K562 (cell line): ENCODE data around the gene CHTF8. TPM values are rescaled to one million over a fixed set of nuclear protein-coding genes. Genes with fewer than 3 reads are reported as not detected.

Source experiments
- ATAC-seq: fragments of 200-7000 bp; cut with Tn5 transposase; 3 replicates; pipeline ENCODE4 v1.9.1; 2020; ENCODE audit warnings: moderate library complexity
- BruUV-seq: library from RNA; stranded (reverse); fragments of 400-500 nt; replicated peaks from 2 replicates; lab custom pipeline; 2021; lab: Mats Ljungman, UMichigan
- CTCF ChIA-PET: fragments of 300-600 bp; formaldehyde crosslinking; extraction: SDS; loops from one replicate; lab custom pipeline; 2021; ENCODE audit warnings: low intra/inter-chr PET ratio; lab: Yijun Ruan, JAX
- POLR2A ChIA-PET: fragments of 300-600, 350-650 bp; sonication (Branson Sonifier 250); formaldehyde crosslinking; extraction: SDS; loops from one replicate; lab custom pipeline; 2021; ENCODE audit warnings: antibody characterized with exemption, inconsistent platforms; lab: Yijun Ruan, JAX
- DNase-seq, 4 experiments: peaks; one replicate each; pipeline versions ENCODE4 v3.0.0 to v3.0.0-alpha.2; 2011 to 2018; ENCODE audit warnings: low spot score in 3 of 4, mixed read lengths in 3 of 4; ENCODE audit errors: extremely low read depth in 1 of 4
- FAIRE-seq: peaks from 2 replicates; lab custom pipeline; 2011; peaks lifted over from hg19 to GRCh38; lab: Jason Lieb, UNC
- H2AFZ ChIP-seq: 2 replicates; pipeline ENCODE4 v1.6.0; 2011; ENCODE audit warnings: low read depth, low read length, control low read depth, inconsistent platforms
- H3K27ac ChIP-seq: fragments of 200-600 bp; 3 replicates; pipeline ENCODE4 v1.8.0; 2011; ENCODE audit warnings: low read depth, mild to moderate bottlenecking, control low read depth, inconsistent platforms, low read length, moderate library complexity, mixed read lengths; ENCODE audit errors: extremely low read depth
- H3K27me3 ChIP-seq, 2 experiments: fragments of 300-600 bp in 1 of 2; 2 replicates in 1 of 2; 3 replicates in 1 of 2; pipeline versions ENCODE4 v1.6.0 to v1.8.0; 2011; ENCODE audit warnings: inconsistent platforms in 2 of 2, low read length in 2 of 2, mild to moderate bottlenecking in 1 of 2, mixed read lengths in 1 of 2, moderate library complexity in 1 of 2; ENCODE audit not compliant: control insufficient read depth in 2 of 2, insufficient read depth in 2 of 2
- H3K36me3 ChIP-seq: fragments of 300-600 bp; 3 replicates; pipeline ENCODE4 v1.8.0; 2011; ENCODE audit warnings: mild to moderate bottlenecking, low read length, inconsistent platforms; ENCODE audit not compliant: control insufficient read depth, insufficient read depth
- H3K4me1 ChIP-seq, 2 experiments: fragments of 200-600 bp in 1 of 2; replicated peaks in 1 of 2; 2 replicates in 1 of 2; 3 replicates in 1 of 2; pipeline versions ENCODE4 v1.5.1 to v1.8.0; 2011; ENCODE audit warnings: inconsistent platforms in 2 of 2, low read length in 2 of 2, mild to moderate bottlenecking in 1 of 2, mixed read lengths in 1 of 2, moderate library complexity in 1 of 2; ENCODE audit not compliant: control insufficient read depth in 2 of 2, insufficient read depth in 2 of 2
- H3K4me2 ChIP-seq: 2 replicates; pipeline ENCODE4 v1.6.1; 2011; ENCODE audit warnings: low read length, control low read depth, inconsistent platforms, mixed read lengths; ENCODE audit not compliant: insufficient read depth
- H3K4me3 ChIP-seq: fragments of 200-600 bp; sonication (generic), shearing (Covaris generic); 2 replicates; pipeline ENCODE4 v1.5.1; 2016; ENCODE audit warnings: control low read depth, inconsistent platforms
- H3K79me2 ChIP-seq: fragments of 200-600 bp; 3 replicates; pipeline ENCODE4 v1.8.0; 2011; ENCODE audit warnings: low read length, inconsistent platforms; ENCODE audit not compliant: control insufficient read depth, insufficient read depth
- H3K9ac ChIP-seq, 2 experiments: 2 replicates each; pipeline versions ENCODE4 v1.6.0 to v1.6.1; 2011; ENCODE audit warnings: low read depth in 2 of 2, low read length in 2 of 2, control low read depth in 1 of 2, inconsistent platforms in 1 of 2, mild to moderate bottlenecking in 1 of 2, mixed read lengths in 1 of 2; ENCODE audit not compliant: insufficient read depth in 1 of 2
- H3K9me1 ChIP-seq: one replicate; pipeline ENCODE4 v1.6.0; 2011; ENCODE audit warnings: inconsistent platforms, mild to moderate bottlenecking, low read length, moderate library complexity; ENCODE audit not compliant: control insufficient read depth, insufficient read depth
- H3K9me3 ChIP-seq: replicated peaks from 2 replicates; pipeline ENCODE4 v1.5.1; 2011; ENCODE audit warnings: low read depth, low read length, inconsistent platforms; ENCODE audit not compliant: control insufficient read depth, insufficient read depth
- H4K20me1 ChIP-seq: replicated peaks from 2 replicates; pipeline ENCODE4 v1.6.1; 2011; ENCODE audit warnings: low read length, inconsistent platforms, mixed read lengths; ENCODE audit not compliant: control insufficient read depth, insufficient read depth
- C11orf30 ChIP-seq: fragments of 450-650 bp; IDR thresholded peaks from 2 replicates; pipeline ENCODE4 v1.6.1; 2016; ENCODE audit warnings: low read depth, mild to moderate bottlenecking
- DPF2 ChIP-seq: fragments of 450-650 bp; IDR thresholded peaks from 2 replicates; pipeline ENCODE4 v1.6.1; 2016
- EP400 ChIP-seq: fragments of 450-650 bp; IDR thresholded peaks from 2 replicates; pipeline ENCODE4 v1.6.1; 2017; ENCODE audit warnings: antibody characterized with exemption, mild to moderate bottlenecking, moderate library complexity
- GTF3C2 ChIP-seq: IDR thresholded peaks from 3 replicates; pipeline ENCODE4 v1.6.1; 2011; ENCODE audit warnings: borderline replicate concordance, mild to moderate bottlenecking, moderate library complexity; ENCODE audit not compliant: insufficient read length; ENCODE audit errors: extremely low read depth
- MAFF ChIP-seq: IDR thresholded peaks from 2 replicates; pipeline ENCODE4 v1.6.1; 2012; ENCODE audit warnings: low read length, improper control_type of control experiment
- NFE2L1 ChIP-seq: fragments of 450-650 bp; IDR thresholded peaks from 2 replicates; pipeline ENCODE4 v1.6.1; 2016; ENCODE audit warnings: missing genetic modification characterization, low read depth, mild to moderate bottlenecking, missing compliant biosample characterization, moderate library complexity, borderline replicate concordance
- RFX1 ChIP-seq: fragments of 450-650 bp; IDR thresholded peaks from 2 replicates; pipeline ENCODE4 v1.6.1; 2016; ENCODE audit warnings: mild to moderate bottlenecking, moderate library complexity
- SIN3A ChIP-seq, 2 experiments: fragments of 150-350 bp in 1 of 2; IDR thresholded peaks; 2 replicates each; pipeline ENCODE4 v1.6.1; 2011 to 2016; ENCODE audit warnings: borderline replicate concordance in 2 of 2, low read depth in 2 of 2, low read length in 2 of 2, mild to moderate bottlenecking in 2 of 2, moderate library complexity in 2 of 2; ENCODE audit not compliant: control insufficient read depth in 1 of 2
- WHSC1 ChIP-seq: IDR thresholded peaks from one replicate; pipeline ENCODE4 v1.6.1; 2012; ENCODE audit warnings: low read length, control low read depth, inconsistent platforms
- YY1 ChIP-seq, 3 experiments: IDR thresholded peaks; 2 replicates each; pipeline ENCODE4 v1.6.1; 2011; ENCODE audit warnings: low read length in 2 of 3, mild to moderate bottlenecking in 2 of 3, moderate library complexity in 2 of 3, borderline replicate concordance in 1 of 3, control low read depth in 1 of 3, low read depth in 1 of 3; ENCODE audit not compliant: insufficient read depth in 3 of 3, insufficient replicate concordance in 2 of 3, control insufficient read depth in 1 of 3, insufficient read length in 1 of 3; ENCODE audit errors: extremely low read depth in 1 of 3
- ZNF282 ChIP-seq: sonication (generic); formaldehyde crosslinking; IDR thresholded peaks from 2 replicates; pipeline ENCODE4 v1.8.1; 2023; ENCODE audit warnings: missing genetic modification reagents
- WGBS: fragments of 100-300 bp; shearing (Covaris generic); methylation state at CpG from one replicate; pipeline ENCODE4 v1.1.6; 2016; ENCODE audit warnings: low coverage, mixed read lengths; ENCODE audit not compliant: insufficient coverage; ENCODE audit errors: missing lambda C conversion rate; 5-methylcytosine and 5-hydroxymethylcytosine counted together
- in situ Hi-C: fragments of 300-500 bp; cut with MboI; formaldehyde crosslinking; loops from 4 replicates; pipeline ENCODE4 v1.15.0; 2018; ENCODE audit warnings: inconsistent platforms, mixed read lengths
- intact Hi-C: fragments of 100-400 bp; cut with micrococcal nuclease; formaldehyde crosslinking; loops from 2 replicates; pipeline ENCODE4 v1.14.2; 2022
- polyA plus RNA-seq, 8 experiments: library from polyadenylated mRNA; depleted of rRNA in 4 of 8; stranded (reverse) in 5 of 8; unstranded in 3 of 8; fragments of >200 nt; fragmentation: Nextera tagmentation in 2 of 8; fragmentation: Illumina TruSeq in 1 of 8; extraction: Ambion mirVana in 2 of 8; extraction: Trizol in 1 of 8; gene quantifications; 2 replicates each; pipeline versions ENCODE4 v1.2.1 to v1.2.3, GENCODE V29; 2011 to 2014; ENCODE audit warnings: inconsistent platforms in 1 of 8, missing spikeins in 1 of 8
- total RNA-seq, 7 experiments: library from RNA; depleted of rRNA in 6 of 7; stranded (reverse); fragments of >200 nt in 6 of 7; fragmentation: Illumina TruSeq in 2 of 7; extraction: Trizol in 2 of 7; gene quantifications; 2 replicates each; pipeline versions ENCODE4 v1.2.1 to v1.2.3, GENCODE V29; 2011 to 2021; ENCODE audit warnings: low replicate concordance in 1 of 7

The CHTF8 gene
- total and polyA plus RNA-seq, 9 of the 15 experiments (the other 6 are each of a cell fraction or from before 2014, with no cell fraction given) = 20.2 to 199 (median 108) TPM

GRCh38 chr16:69116256-69116875 is 16.0 kb downstream of the CHTF8 start:
- no peak for TF ChIP-seq YY1 (IDR thresholded peaks at IDR 0.05; ENCODE audit: borderline replicate concordance in 1 of 3, control insufficient read depth in 1 of 3, extremely low read depth in 1 of 3, insufficient read depth in 3 of 3, insufficient read length in 1 of 3, insufficient replicate concordance in 2 of 3, low read depth in 1 of 3, low read length in 2 of 3)
- TF ChIP-seq ZNF282 = no peak
- no peak for TF ChIP-seq NFE2L1 (tag)
- TF ChIP-seq RFX1 = no peak
- TF ChIP-seq C11orf30 = no peak
- no peak for TF ChIP-seq GTF3C2
- TF ChIP-seq EP400 = no peak
- TF ChIP-seq DPF2 = no peak
- TF ChIP-seq SIN3A (IDR thresholded peaks at IDR 0.05; ENCODE audit: borderline replicate concordance in 2 of 2, control insufficient read depth in 1 of 2, low read depth in 2 of 2, low read length in 2 of 2) = no peak
- TF ChIP-seq MAFF = no peak
- no peak for TF ChIP-seq WHSC1
- CTCF ChIA-PET = no interaction called here
- Histone ChIP-seq H3K9ac (no peak overlapping the region; a peak in 1 of 4 replicates), H3K9me3 (no peaks in the 10 kb centered on the region), H3K4me3 (no peak overlapping the region), H3K36me3 (peaks cover 58% of the 10 kb centered on the region), H4K20me1 (peaks cover 10% of the 10 kb centered on the region; the same call in 1 of the 2 replicates), H3K79me2 (no peaks in the 10 kb centered on the region), H3K4me2 (no peak overlapping the region), H3K9me1 (peaks cover 10% of the 10 kb centered on the region), H3K27me3 (no peaks in the 10 kb centered on the region), H3K4me1 (peaks cover 7 to 15% of the 10 kb centered on the region in 2 experiments; a peak in 4 of 5 replicates), H3K27ac (no peak overlapping the region), H2AFZ (no peak overlapping the region)
- FAIRE-seq = no peak
- in situ Hi-C loops = loop anchor here (10.0 kb wide), 2 partner anchors 412 to 592 kb away; no protein-coding TSS in a partner anchor
- POLR2A ChIA-PET = interaction anchor here (0.5 to 1.3 kb wide), 4 partner anchors 9 to 467 kb away, joined by 3 to 4 read pairs (median 4); no protein-coding TSS in a partner anchor
- BruUV-seq = no TSS peak
- ATAC-seq = no peak
- DNase-seq = no peak
- intact Hi-C loops = loop anchor here (10.0 kb wide), 1 partner anchor 592 kb away; no protein-coding TSS in a partner anchor
- WGBS = 82% methylated on average over 7 of the region's 7 CpGs
